ES-I3 (cell line): Measurements from ENCODE around the gene ERBB4.

Experiments used
- H3K36me3 ChIP-seq: 2 replicates; pipeline ENCODE4 v1.6.1; 2013; ENCODE audit warnings: mild to moderate bottlenecking, low read length, control low read depth, moderate library complexity; ENCODE audit not compliant: insufficient read depth
- H3K4me1 ChIP-seq: 2 replicates; pipeline ENCODE4 v1.6.1; 2013; ENCODE audit warnings: mild to moderate bottlenecking, control low read depth, low read length; ENCODE audit not compliant: insufficient read depth
- H3K9ac ChIP-seq: 2 replicates; pipeline ENCODE4 v1.6.1; 2013; ENCODE audit warnings: low read depth, mild to moderate bottlenecking, low read length, moderate library complexity
- H3K9me3 ChIP-seq: 2 replicates; pipeline ENCODE4 v1.6.1; 2013; ENCODE audit warnings: mild to moderate bottlenecking, low read length, moderate library complexity; ENCODE audit not compliant: control insufficient read depth, insufficient read depth

The ERBB4 gene

DNA sequence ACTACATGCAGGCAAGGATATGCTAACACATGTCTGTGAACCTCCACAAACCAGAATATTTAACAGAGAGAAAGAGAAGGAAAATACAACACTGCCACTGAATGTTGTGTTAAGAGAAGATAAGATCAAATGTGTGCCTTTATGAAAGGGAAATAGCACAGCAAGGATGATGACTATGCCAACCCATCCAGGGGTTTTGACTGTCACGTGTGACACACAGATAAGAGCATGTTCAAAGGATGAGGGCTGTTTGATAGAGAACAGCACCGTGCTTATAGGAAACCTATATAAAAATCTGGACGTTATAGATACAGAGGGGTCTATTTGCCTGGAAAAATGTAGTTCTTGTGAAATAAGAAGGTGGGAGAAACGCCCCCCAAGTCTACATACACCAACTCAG, 1070.4 kb downstream of the ERBB4 start:
- Histone ChIP-seq H3K9ac (no peak overlapping the region), H3K36me3 (no peaks in the 10 kb centered on the region), H3K4me1 (peaks cover 20% of the 10 kb centered on the region; the same call in 1 of the 2 replicates), H3K9me3 (no peaks in the 10 kb centered on the region)

DNA sequence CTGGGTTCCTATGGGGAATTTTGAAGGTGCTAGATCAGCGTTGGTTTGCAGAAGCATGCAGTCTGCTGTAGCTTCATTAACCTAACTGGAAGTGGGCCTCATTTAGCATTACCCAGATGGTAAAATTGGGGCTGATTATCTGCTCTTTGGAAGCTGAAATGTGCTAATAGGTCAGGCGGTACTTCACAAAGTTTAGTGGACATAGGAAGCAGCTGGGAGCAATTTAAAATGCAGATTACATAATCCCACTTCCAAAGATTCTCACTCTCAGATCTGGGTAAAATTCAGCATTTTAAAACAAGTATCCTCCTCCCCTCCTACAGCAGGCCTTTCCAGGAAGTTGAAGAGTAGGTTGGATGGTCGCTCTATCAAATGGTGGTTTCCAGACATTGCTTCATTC, 1075.2 kb downstream of the ERBB4 start:
- Histone ChIP-seq H3K9ac (no peak overlapping the region), H3K36me3 (no peaks in the 10 kb centered on the region; the same call in 1 of the 2 replicates), H3K9me3 (0 out of 2 replicates have a peak, but pooled peaks cover 5% of the 10 kb centered on the region), H3K4me1 (peaks cover 3% of the 10 kb centered on the region; the same call in 1 of the 2 replicates)

DNA sequence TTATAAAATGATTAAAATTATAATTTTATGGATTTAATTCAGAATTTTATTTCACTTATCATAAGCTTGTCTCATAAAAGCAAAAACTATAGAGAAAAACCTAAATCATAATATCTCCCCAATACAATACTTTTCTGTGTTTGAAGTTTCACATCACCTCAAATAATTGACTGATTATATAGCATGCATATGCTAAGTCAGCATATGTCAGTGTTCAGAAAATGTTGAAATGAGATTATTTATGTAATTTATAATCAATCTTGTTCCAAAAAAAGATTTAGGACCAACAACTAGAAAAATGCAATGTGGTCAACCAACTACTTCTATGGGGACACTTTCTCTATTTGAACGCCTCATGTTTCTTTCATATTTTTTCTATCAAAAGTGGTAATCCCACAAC, 1079.6 kb downstream of the ERBB4 start:
- Histone ChIP-seq H3K36me3 (no peaks in the 10 kb centered on the region; the same call in 1 of the 2 replicates), H3K4me1 (no peaks in the 10 kb centered on the region; the same call in 1 of the 2 replicates), H3K9ac (no peak overlapping the region), H3K9me3 (0 out of 2 replicates have a peak, but pooled peaks cover 5% of the 10 kb centered on the region)

DNA sequence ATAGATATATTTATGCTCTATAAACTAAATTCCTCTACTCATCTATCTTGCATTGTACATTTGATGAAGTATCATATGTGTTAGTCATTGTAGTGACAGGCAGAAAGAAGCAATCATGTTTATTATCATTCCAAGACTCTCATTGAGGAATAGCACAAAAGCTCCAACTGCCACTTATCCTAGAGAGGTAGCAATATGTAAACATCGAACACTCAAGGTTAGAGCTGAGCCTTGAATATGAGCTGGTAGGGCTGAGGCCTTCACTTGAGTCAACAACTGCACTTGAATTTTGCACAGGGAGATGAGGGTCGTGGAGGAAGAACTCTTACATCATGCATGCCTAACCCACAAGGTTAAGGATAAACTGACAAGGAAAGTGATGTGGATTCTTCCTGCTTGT, 1081.3 kb downstream of the ERBB4 start:
- H3K9ac ChIP-seq, result no peak overlapping the region
- H3K36me3 ChIP-seq, result no peaks in the 10 kb centered on the region; the same call in 1 of the 2 replicates
- H3K9me3 ChIP-seq, result 0 out of 2 replicates have a peak, but pooled peaks cover 5% of the 10 kb centered on the region
- H3K4me1 ChIP-seq, result no peaks in the 10 kb centered on the region; the same call in 1 of the 2 replicates

DNA sequence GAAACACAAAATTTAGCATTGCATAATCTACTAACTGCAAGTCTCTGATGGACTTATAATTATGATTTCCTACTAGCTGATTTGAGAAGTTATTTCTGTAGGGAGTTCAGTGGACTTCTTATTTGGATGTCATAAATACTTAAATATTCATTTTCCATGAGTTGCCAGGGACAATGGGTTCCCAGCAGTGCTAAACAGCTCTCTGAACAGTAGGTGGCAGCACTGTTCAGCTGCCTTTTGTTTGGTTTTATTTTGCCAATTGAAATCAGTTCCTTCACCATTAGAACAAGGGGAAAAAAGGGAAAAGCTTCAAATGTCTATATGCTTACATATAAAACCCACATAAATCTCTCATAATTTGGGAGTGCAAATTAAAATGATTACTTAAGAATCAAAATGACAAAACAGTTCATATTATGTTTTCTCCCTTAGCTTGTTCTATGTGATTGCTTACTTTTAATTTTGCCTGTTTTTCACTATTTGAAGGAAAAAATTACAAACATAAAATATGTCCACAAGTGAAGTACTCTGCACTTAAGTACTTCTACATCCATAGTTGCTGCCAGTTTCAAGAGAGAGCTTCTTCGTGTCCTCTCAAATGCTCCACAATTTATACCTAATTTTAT, 1083.3 kb downstream of the ERBB4 start:
- no peaks in the 10 kb centered on the region for H3K9me3 ChIP-seq
- no peak overlapping the region for H3K9ac ChIP-seq
- no peaks in the 10 kb centered on the region; the same call in 1 of the 2 replicates for H3K4me1 ChIP-seq
- no peaks in the 10 kb centered on the region; the same call in 1 of the 2 replicates for H3K36me3 ChIP-seq

DNA sequence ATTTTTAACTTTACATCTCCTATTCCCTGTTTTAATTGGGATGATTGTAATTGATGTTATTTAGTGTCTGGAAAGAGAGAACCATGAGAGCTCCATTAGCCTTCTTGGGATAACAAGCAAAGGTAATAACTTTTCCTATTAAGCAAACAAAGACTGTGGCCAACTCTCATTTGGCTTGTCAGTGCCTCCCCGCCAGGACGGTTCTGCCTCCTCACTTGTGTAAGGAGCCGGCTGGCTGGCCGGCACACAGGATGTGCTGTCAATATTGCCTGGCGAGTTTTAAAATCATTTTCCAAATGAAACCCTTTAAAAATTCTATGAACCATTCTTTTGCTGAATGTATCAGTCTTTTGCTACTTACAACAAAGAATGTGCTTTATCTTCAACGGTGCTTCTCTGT, 1083.9 kb downstream of the ERBB4 start:
- H3K4me1 ChIP-seq, result no peaks in the 10 kb centered on the region; the same call in 1 of the 2 replicates
- no peaks in the 10 kb centered on the region for H3K9me3 ChIP-seq
- no peak overlapping the region for H3K9ac ChIP-seq
- no peaks in the 10 kb centered on the region; the same call in 1 of the 2 replicates for H3K36me3 ChIP-seq

DNA sequence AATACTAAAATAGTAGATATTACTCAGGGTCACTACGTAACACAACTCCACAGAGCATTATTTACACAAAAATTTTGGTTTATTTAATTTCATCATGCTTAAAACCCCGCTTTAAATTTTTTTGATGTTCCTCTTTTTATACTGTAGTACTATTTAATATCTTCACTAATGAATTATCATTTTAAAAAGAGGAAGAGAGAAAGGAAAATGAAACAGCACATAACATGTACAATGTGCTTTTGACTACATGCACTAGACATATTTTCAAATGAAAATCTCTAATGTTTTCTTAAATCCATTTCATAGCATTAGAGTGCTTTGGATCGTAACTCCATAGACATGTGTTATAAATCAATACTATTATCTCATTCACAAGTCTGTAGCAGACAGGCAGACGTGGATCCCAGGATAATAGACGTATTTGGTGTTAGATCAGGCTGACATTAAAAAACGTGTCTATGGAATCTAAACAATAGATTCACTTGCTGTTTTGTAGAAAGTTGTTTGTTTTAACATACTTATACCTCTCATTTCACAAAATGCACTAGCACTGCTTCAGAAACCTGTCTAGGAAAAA, 1085.2 kb downstream of the ERBB4 start:
- H3K9ac ChIP-seq, result no peak overlapping the region

DNA sequence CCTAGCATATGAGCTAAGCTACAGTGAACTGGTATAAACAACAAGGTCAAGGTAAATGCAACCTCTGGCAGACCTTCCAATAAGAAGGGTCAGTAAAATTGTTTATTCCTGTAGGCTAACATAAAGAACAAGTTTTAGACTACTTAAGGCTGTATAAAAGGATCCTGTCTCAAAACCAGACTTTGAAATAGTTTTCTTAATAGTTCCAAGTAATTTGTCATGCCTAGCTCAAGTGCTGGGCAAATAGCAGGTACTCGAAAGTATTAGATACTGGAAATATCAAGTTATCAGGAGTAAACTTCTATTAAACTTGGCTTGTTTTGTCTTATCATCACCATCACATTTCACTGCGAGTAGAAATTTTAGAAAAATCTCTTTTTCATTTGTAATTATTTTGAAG, 1087.0 kb downstream of the ERBB4 start:
- Histone ChIP-seq H3K4me1 (no peaks in the 10 kb centered on the region; the same call in 1 of the 2 replicates), H3K36me3 (no peaks in the 10 kb centered on the region), H3K9me3 (no peaks in the 10 kb centered on the region), H3K9ac (no peak overlapping the region)

More for the DNA sequence above, 1085.2 kb downstream of the ERBB4 start:
- no peaks in the 10 kb centered on the region for H3K36me3 ChIP-seq
- no peaks in the 10 kb centered on the region; the same call in 1 of the 2 replicates for H3K4me1 ChIP-seq
- H3K9me3 ChIP-seq, result no peaks in the 10 kb centered on the region

DNA sequence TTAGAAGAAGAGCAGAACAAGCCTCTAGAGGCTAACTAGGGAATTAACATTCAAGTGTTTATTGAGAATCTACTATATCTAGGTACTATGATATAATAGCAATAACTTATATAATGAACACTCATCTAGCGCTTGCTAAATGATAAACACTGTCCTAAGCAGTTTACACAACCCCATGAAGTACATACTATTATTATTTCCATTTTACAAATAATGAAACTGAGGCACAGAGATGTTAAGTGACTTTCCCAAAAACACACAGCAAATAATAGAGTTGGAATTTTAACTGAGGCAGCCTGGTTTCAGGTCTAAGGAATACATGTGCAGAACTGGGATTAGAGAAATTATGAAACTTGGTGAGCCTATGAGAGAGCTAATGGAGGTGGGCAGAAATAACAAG, 1088.8 kb downstream of the ERBB4 start:
- H3K9ac ChIP-seq, result no peak overlapping the region
- H3K4me1 ChIP-seq, result no peaks in the 10 kb centered on the region; the same call in 1 of the 2 replicates
- no peaks in the 10 kb centered on the region for H3K9me3 ChIP-seq
- no peaks in the 10 kb centered on the region for H3K36me3 ChIP-seq

DNA sequence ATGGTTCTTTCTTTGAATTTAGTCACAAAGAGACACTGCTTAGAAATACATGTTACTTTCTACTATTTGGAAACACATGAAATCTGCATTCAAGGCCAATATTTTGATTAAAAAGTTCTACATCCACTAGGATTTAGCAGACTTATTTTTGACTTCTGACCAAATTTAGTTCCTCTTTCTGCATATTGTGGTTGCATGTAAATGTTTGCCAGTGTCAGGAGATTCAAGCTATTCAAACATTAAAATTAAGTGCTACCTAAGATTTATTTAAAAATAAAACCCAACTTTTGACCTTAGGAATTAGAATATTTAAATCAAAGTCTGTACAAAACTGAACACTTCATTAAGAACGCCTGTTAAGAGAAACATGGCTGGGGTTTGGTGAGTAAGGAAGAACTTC, 1091.1 kb downstream of the ERBB4 start:
- Histone ChIP-seq H3K36me3 (no peaks in the 10 kb centered on the region), H3K9ac (no peak overlapping the region), H3K4me1 (no peaks in the 10 kb centered on the region), H3K9me3 (no peaks in the 10 kb centered on the region)

DNA sequence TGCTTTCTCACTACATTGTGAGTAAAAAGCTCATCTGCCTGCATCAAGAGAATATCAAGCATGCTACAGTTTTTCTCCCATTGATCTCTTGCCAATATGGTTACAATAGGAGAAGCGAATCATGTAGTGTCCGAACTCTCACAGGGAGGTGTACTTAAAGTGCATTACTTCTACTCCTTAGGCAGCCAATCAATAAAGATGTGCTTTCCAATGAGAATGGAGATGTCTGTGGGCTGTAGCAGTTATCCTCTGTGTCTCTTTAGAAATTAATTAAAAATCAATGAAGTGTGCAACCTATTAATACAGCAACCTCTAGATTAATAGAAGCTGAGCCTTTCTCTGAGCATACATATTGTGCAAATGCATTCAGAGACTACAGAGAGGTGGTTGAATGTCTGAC, 1098.5 kb downstream of the ERBB4 start:
- H3K36me3 ChIP-seq, result no peaks in the 10 kb centered on the region
- H3K4me1 ChIP-seq, result peaks cover 5% of the 10 kb centered on the region; the same call in 1 of the 2 replicates

DNA sequence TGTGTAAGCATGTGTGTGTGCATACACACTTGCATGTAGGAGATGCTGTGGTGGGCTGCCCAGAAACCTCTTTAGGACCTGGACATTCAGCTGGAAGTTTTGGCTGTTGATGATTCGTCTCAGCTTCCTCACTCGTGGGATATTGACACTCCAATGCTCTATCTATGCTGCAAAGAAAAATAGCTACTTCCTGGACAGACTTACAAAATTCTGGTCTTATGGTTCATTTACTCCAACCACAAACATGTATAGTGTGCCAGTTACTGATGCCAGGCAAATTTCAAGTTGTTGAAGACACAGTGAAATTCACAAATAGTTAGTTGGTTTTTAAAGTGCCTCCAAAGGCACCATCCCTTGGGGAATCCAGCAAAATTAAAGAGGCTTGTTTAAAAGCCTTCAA, 1099.6 kb downstream of the ERBB4 start:
- H3K4me1 ChIP-seq, result peaks cover 5% of the 10 kb centered on the region; the same call in 1 of the 2 replicates
- H3K36me3 ChIP-seq, result no peaks in the 10 kb centered on the region

More for the DNA sequence above, 1098.5 kb downstream of the ERBB4 start:
- H3K9me3 ChIP-seq, result peaks cover 3% of the 10 kb centered on the region; the same call in 1 of the 2 replicates
- H3K9ac ChIP-seq, result no peak overlapping the region

DNA sequence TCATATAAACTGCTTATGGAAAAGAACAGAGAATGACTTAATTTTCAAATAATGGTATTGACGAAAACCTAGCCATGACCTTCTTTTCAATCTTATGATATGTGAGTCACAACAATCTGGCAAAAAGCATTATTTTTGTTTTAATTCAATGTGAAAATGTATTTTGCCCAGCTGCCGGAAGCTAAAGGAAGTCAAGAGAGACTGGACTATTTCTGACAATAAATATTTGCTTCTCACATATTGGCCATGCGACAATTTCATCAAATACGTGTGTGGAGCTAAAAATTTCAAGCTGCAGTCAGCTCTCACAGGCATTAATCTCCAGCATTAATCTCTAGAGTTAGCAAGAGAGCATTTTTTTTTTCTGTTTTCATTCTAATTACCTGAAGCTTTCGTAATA, 1101.2 kb downstream of the ERBB4 start:
- no peaks in the 10 kb centered on the region for H3K36me3 ChIP-seq
- H3K9ac ChIP-seq, result no peak overlapping the region
- peaks cover 5% of the 10 kb centered on the region; the same call in 1 of the 2 replicates for H3K4me1 ChIP-seq

More for the DNA sequence above, 1099.6 kb downstream of the ERBB4 start:
- Histone ChIP-seq H3K9me3 (peaks cover 3% of the 10 kb centered on the region; the same call in 1 of the 2 replicates), H3K9ac (no peak overlapping the region)

DNA sequence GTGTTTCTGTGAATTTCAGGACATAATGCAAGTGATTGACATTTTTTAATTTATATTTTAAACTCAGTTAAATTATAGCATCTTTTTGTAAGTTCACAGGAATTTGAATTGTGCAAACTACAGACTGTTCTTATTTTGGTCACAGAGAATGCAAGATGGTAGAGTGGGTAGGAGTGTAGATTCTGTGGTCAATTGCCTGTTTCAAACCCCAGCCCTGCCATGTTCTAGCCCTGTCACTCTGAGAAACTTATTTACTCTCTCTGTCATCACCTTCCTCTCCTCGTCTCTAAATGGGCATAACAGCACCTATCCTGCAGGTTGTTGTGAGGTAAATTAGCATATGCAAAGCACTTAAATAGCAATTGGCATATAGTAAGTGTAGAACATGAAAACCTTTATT, 1102.4 kb downstream of the ERBB4 start:
- Histone ChIP-seq H3K36me3 (no peaks in the 10 kb centered on the region), H3K9ac (no peak overlapping the region)

More for the DNA sequence above, 1101.2 kb downstream of the ERBB4 start:
- peaks cover 3% of the 10 kb centered on the region; the same call in 1 of the 2 replicates for H3K9me3 ChIP-seq

DNA sequence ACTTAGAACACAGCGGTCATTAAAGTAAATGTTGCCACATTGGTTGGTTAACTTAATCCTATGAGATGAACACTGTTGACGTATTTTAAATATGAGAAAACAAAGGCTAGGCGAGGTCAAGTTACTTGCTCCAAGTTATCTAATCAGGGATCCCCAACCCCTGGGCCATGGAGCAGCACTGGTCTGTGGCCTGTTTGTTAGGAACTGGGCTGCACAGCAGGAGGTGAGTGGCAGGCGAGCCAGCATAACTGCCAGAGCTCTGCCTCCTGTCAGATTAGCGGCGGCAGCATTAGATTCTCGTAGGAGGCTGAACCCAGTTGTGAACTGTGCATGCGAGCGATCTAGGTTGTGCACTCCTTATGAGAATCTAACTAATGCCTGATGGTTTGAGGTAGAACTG, 1103.3 kb downstream of the ERBB4 start:
- peaks cover 5% of the 10 kb centered on the region; the same call in 1 of the 2 replicates for H3K4me1 ChIP-seq
- H3K9ac ChIP-seq, result no peak overlapping the region
- H3K36me3 ChIP-seq, result no peaks in the 10 kb centered on the region
- no peaks in the 10 kb centered on the region for H3K9me3 ChIP-seq

More for the DNA sequence above, 1102.4 kb downstream of the ERBB4 start:
- peaks cover 5% of the 10 kb centered on the region; the same call in 1 of the 2 replicates for H3K4me1 ChIP-seq
- H3K9me3 ChIP-seq, result no peaks in the 10 kb centered on the region
